ENCODE measurements around the gene ACOX2. TPM values are rescaled to one million over a fixed set of nuclear protein-coding genes. Genes with fewer than 3 reads are reported as not detected.

The ACOX2 gene
- polyA plus RNA-seq, 1 donor, result 22.2 TPM

GRCh38 chr3:58566398-58567250, 29.6 kb upstream of the ACOX2 start:
- DNase-seq (ENCODE audit: low read depth), result no peak

GRCh38 chr3:58565621-58566397, 28.8 kb upstream of the ACOX2 start:
- no peak for DNase-seq (ENCODE audit: low read depth)

- no peak for DNase-seq (ENCODE audit: low read depth)
These were observed 27.6 kb upstream of the ACOX2 start for GRCh38 chr3:58564456-58565160.

GRCh38 chr3:58564054-58564453, 27.1 kb upstream of the ACOX2 start:
- no peak for DNase-seq (ENCODE audit: low read depth)

- DNase-seq (ENCODE audit: low read depth), result no peak
These were observed 26.5 kb upstream of the ACOX2 start for GRCh38 chr3:58563386-58564035.

- DNase-seq (ENCODE audit: low read depth), result no peak
These were observed 25.5 kb upstream of the ACOX2 start for GRCh38 chr3:58562498-58562897.

- no peak for DNase-seq (ENCODE audit: low read depth)
These were observed 23.9 kb upstream of the ACOX2 start for GRCh38 chr3:58560771-58561311.

GRCh38 chr3:58559586-58559985, 22.6 kb upstream of the ACOX2 start:
- DNase-seq (ENCODE audit: low read depth), result no peak

GRCh38 chr3:58557491-58557890, 20.5 kb upstream of the ACOX2 start:
- no peak for DNase-seq (ENCODE audit: low read depth)

- peak; percentile 51 for DNase-seq (ENCODE audit: low read depth)
These were observed 19.8 kb upstream of the ACOX2 start for GRCh38 chr3:58556761-58557221.

GRCh38 chr3:58556001-58556400, 19.0 kb upstream of the ACOX2 start:
- DNase-seq (ENCODE audit: low read depth), result no peak

GRCh38 chr3:58555203-58555602, 18.2 kb upstream of the ACOX2 start:
- no peak for DNase-seq (ENCODE audit: low read depth)

- no peak for DNase-seq (ENCODE audit: low read depth)
These were observed 16.0 kb upstream of the ACOX2 start for GRCh38 chr3:58553003-58553402.

- DNase-seq (ENCODE audit: low read depth), result no peak
These were observed 14.7 kb upstream of the ACOX2 start for GRCh38 chr3:58551636-58552180.

GRCh38 chr3:58544541-58544940, 7.6 kb upstream of the ACOX2 start:
- no peak for DNase-seq (ENCODE audit: low read depth)

GRCh38 chr3:58540176-58540858, 3.3 kb upstream of the ACOX2 start:
- no peak for DNase-seq (ENCODE audit: low read depth)

- DNase-seq (ENCODE audit: low read depth), result no peak
These were observed 2.6 kb upstream of the ACOX2 start for GRCh38 chr3:58539626-58540025.

- no peak for DNase-seq (ENCODE audit: low read depth)
These were observed 667 bp upstream of the ACOX2 start for GRCh38 chr3:58537412-58538301.
